Measurements from ENCODE around the gene ZSCAN23. TPM values are rescaled to one million over a fixed set of nuclear protein-coding genes. Genes with fewer than 3 reads are reported as not detected.

Gene ZSCAN23
- total RNA-seq, 4 donors from 2014 or later = 0.55 to 17.1 (median 2.5) TPM; not detected in 1

- Histone ChIP-seq H3K9me3 (no peaks in the 10 kb centered on the region), H3K4me3 (peak overlapping the region; percentile 44 to 64 (median 50)), H3K4me1 (peaks cover 0 to 6% (median 3%) of the 10 kb centered on the region in 4 donors), H3K27me3 (peaks cover 33% of the 10 kb centered on the region), H3K36me3 (no peaks in the 10 kb centered on the region), H3K27ac (peak overlapping the region in 2 of 4 donors; percentile 55 to 63)
- no peak for TF ChIP-seq EP300 (IDR thresholded peaks at IDR 0.05; ENCODE audit: low read depth)
- no peak for TF ChIP-seq POLR2A (IDR thresholded peaks at IDR 0.05)
- TF ChIP-seq CTCF (IDR thresholded peaks at IDR 0.05) = no peak
- DNase-seq = no peak
- in situ Hi-C loops (cut with MboI; ENCODE audit: low pct_ligation_motif_present in 1 of 4, low pct_unique_long_range_greater_than_20kb in 1 of 4, low sequenced_read_pairs in 3 of 4) (no loop called here), intact Hi-C loops (cut with DNase I; ENCODE audit: low total_unique reads) (no loop called here)
- 62 to 67% methylated on average over 7 of the region's 7 CpGs for WGBS, 2 donors (ENCODE audit: low coverage in 1 of 2)
Measured at GRCh38 chr6:28442586-28442985, 705 bp downstream of the ZSCAN23 start.

- Histone ChIP-seq H3K27me3 (no peaks in the 10 kb centered on the region), H3K4me3 (no peak overlapping the region), H3K4me1 (no peaks in the 10 kb centered on the region), H3K36me3 (no peaks in the 10 kb centered on the region), H3K27ac (no peak overlapping the region), H3K9me3 (no peaks in the 10 kb centered on the region)
- intact Hi-C loops (cut with DNase I; ENCODE audit: low total_unique reads) (no loop called here), in situ Hi-C loops (cut with MboI; ENCODE audit: low pct_ligation_motif_present in 1 of 4, low pct_unique_long_range_greater_than_20kb in 1 of 4, low sequenced_read_pairs in 3 of 4) (no loop called here)
- WGBS, 2 donors (ENCODE audit: low coverage in 1 of 2) = 86 to 90% methylated on average over 3 of the region's 3 CpGs
- TF ChIP-seq CTCF (IDR thresholded peaks at IDR 0.05) (no peak), EP300 (IDR thresholded peaks at IDR 0.05; ENCODE audit: low read depth) (no peak), POLR2AphosphoS5 (IDR thresholded peaks at IDR 0.05) (no peak), POLR2A (IDR thresholded peaks at IDR 0.05) (no peak)
- DNase-seq = no peak
Measured at GRCh38 chr6:28436404-28436803, 6.9 kb downstream of the ZSCAN23 start.

GRCh38 chr6:28433119-28433518, 10.2 kb downstream of the ZSCAN23 start:
- H3K27ac ChIP-seq = no peak overlapping the region
- no peak for TF ChIP-seq EP300 (IDR thresholded peaks at IDR 0.05; ENCODE audit: low read depth)
- no peak for TF ChIP-seq POLR2AphosphoS5 (IDR thresholded peaks at IDR 0.05)
- TF ChIP-seq CTCF (IDR thresholded peaks at IDR 0.05) = no peak
- no peak for TF ChIP-seq POLR2A (IDR thresholded peaks at IDR 0.05)
- H3K9me3 ChIP-seq = no peaks in the 10 kb centered on the region
- in situ Hi-C loops (cut with MboI; ENCODE audit: low pct_ligation_motif_present in 1 of 4, low pct_unique_long_range_greater_than_20kb in 1 of 4, low sequenced_read_pairs in 3 of 4) = no loop called here
- no peaks in the 10 kb centered on the region for H3K27me3 ChIP-seq
- no peak overlapping the region for H3K4me3 ChIP-seq
- H3K4me1 ChIP-seq = no peaks in the 10 kb centered on the region
- no peaks in the 10 kb centered on the region for H3K36me3 ChIP-seq
- intact Hi-C loops (cut with DNase I; ENCODE audit: low total_unique reads) = no loop called here
- DNase-seq = no peak

GRCh38 chr6:28429781-28430180, 13.5 kb downstream of the ZSCAN23 start:
- H3K4me1 ChIP-seq = no peaks in the 10 kb centered on the region
- no peaks in the 10 kb centered on the region for H3K27me3 ChIP-seq
- TF ChIP-seq CTCF (IDR thresholded peaks at IDR 0.05) (no peak), POLR2A (IDR thresholded peaks at IDR 0.05) (no peak), EP300 (IDR thresholded peaks at IDR 0.05; ENCODE audit: low read depth) (no peak), POLR2AphosphoS5 (IDR thresholded peaks at IDR 0.05) (no peak)
- in situ Hi-C loops (cut with MboI; ENCODE audit: low pct_ligation_motif_present in 1 of 4, low pct_unique_long_range_greater_than_20kb in 1 of 4, low sequenced_read_pairs in 3 of 4) = no loop called here
- H3K27ac ChIP-seq = no peak overlapping the region
- WGBS, 2 donors (ENCODE audit: low coverage in 1 of 2) = 96% methylated on average over 15 of the region's 16 CpGs; no CpG with 5 or more reads in 1 of the 2 donors
- H3K4me3 ChIP-seq = no peak overlapping the region
- no peak for DNase-seq
- H3K36me3 ChIP-seq = no peaks in the 10 kb centered on the region
- intact Hi-C loops (cut with DNase I; ENCODE audit: low total_unique reads) = no loop called here
- H3K9me3 ChIP-seq = no peaks in the 10 kb centered on the region

All from transverse colon (tissue), 4 donors.